ENCODE measurements around the gene ENPEP. TPM values are rescaled to one million over a fixed set of nuclear protein-coding genes. Genes with fewer than 3 reads are reported as not detected.

Gene ENPEP
- polyA plus RNA-seq, 1 donor (not counting 4 experiments of a cell fraction or from before 2014, with no cell fraction given), result not detected

GRCh38 chr4:110477836-110478235, 1.9 kb downstream of the ENPEP start:
- H3K9me3 ChIP-seq (ENCODE audit: control insufficient read depth, low read depth, low read length), result no peaks in the 10 kb centered on the region
- FAIRE-seq (no peak), DNase-seq (ENCODE audit: low read depth, low spot score) (no peak)
- no peak overlapping the region for H3K4me2 ChIP-seq (ENCODE audit: control insufficient read depth, extremely low read depth, insufficient read depth, low read depth, low read length)
- no peak overlapping the region for H3K9ac ChIP-seq (ENCODE audit: control insufficient read depth, extremely low read depth, insufficient read depth, low read length)
- H3K36me3 ChIP-seq (ENCODE audit: control insufficient read depth in 2 of 2, extremely low read depth in 1 of 2, insufficient read depth in 2 of 2, low read length in 2 of 2), result no peaks in the 10 kb centered on the region
- H3K27ac ChIP-seq (ENCODE audit: control insufficient read depth, insufficient read depth, low read length), result no peak overlapping the region
- H3K27me3 ChIP-seq (ENCODE audit: control insufficient read depth, extremely low read depth, insufficient read depth, low read length), result peaks cover 9% of the 10 kb centered on the region
- H3K4me3 ChIP-seq (ENCODE audit: control insufficient read depth in 2 of 3, extremely low read depth in 1 of 3, insufficient read depth in 2 of 3, low read depth in 1 of 3, low read length in 3 of 3), result no peak overlapping the region
- no peak overlapping the region for H2AFZ ChIP-seq (ENCODE audit: control insufficient read depth, low read length)
- TF ChIP-seq CTCF (optimal IDR thresholded peaks at IDR 0.05 in 1 of 3, IDR thresholded peaks at IDR 0.05 in 1 of 3, conservative IDR thresholded peaks at IDR 0.05 in 1 of 3; ENCODE audit: extremely low read depth in 1 of 3, insufficient read depth in 2 of 3, low read length in 3 of 3), result no peak
- H3K9me1 ChIP-seq (ENCODE audit: control insufficient read depth, extremely low read depth, insufficient read depth, low read length), result no peaks in the 10 kb centered on the region
- no peaks in the 10 kb centered on the region for H3K79me2 ChIP-seq (ENCODE audit: control insufficient read depth, insufficient read depth, low read length)
- dilution Hi-C loops (cut with MboI; ENCODE audit: extremely low pct_ligation_motif_present, low sequenced_read_pairs), result no loop called here
- no peaks in the 10 kb centered on the region for H4K20me1 ChIP-seq (ENCODE audit: control insufficient read depth, extremely low read depth, insufficient read depth, low read length)
- H3K4me1 ChIP-seq (ENCODE audit: control insufficient read depth, extremely low read depth, insufficient read depth, low read length), result no peaks in the 10 kb centered on the region

GRCh38 chr4:110480031-110480549, 4.1 kb downstream of the ENPEP start:
- H3K4me1 ChIP-seq (ENCODE audit: control insufficient read depth, extremely low read depth, insufficient read depth, low read length), result peaks cover 2% of the 10 kb centered on the region
- dilution Hi-C loops (cut with MboI; ENCODE audit: extremely low pct_ligation_motif_present, low sequenced_read_pairs), result no loop called here
- no peak for TF ChIP-seq EZH2 (IDR thresholded peaks at IDR 0.05; ENCODE audit: low read length)
- peak in 1 of 3 experiments; percentile 9 for TF ChIP-seq CTCF (optimal IDR thresholded peaks at IDR 0.05 in 1 of 3, IDR thresholded peaks at IDR 0.05 in 1 of 3, conservative IDR thresholded peaks at IDR 0.05 in 1 of 3; ENCODE audit: extremely low read depth in 1 of 3, insufficient read depth in 2 of 3, low read length in 3 of 3)
- H3K4me2 ChIP-seq (ENCODE audit: control insufficient read depth, extremely low read depth, insufficient read depth, low read depth, low read length), result no peak overlapping the region
- no peaks in the 10 kb centered on the region for H3K36me3 ChIP-seq (ENCODE audit: control insufficient read depth in 2 of 2, extremely low read depth in 1 of 2, insufficient read depth in 2 of 2, low read length in 2 of 2)
- H3K27ac ChIP-seq (ENCODE audit: control insufficient read depth, insufficient read depth, low read length), result no peak overlapping the region
- no peak overlapping the region for H2AFZ ChIP-seq (ENCODE audit: control insufficient read depth, low read length)
- H4K20me1 ChIP-seq (ENCODE audit: control insufficient read depth, extremely low read depth, insufficient read depth, low read length), result no peaks in the 10 kb centered on the region
- FAIRE-seq (no peak), DNase-seq (ENCODE audit: low read depth, low spot score) (no peak)
- no peak overlapping the region for H3K4me3 ChIP-seq (ENCODE audit: control insufficient read depth in 2 of 3, extremely low read depth in 1 of 3, insufficient read depth in 2 of 3, low read depth in 1 of 3, low read length in 3 of 3)
- no peak overlapping the region for H3K9ac ChIP-seq (ENCODE audit: control insufficient read depth, extremely low read depth, insufficient read depth, low read length)
- no peaks in the 10 kb centered on the region for H3K9me1 ChIP-seq (ENCODE audit: control insufficient read depth, extremely low read depth, insufficient read depth, low read length)
- no peaks in the 10 kb centered on the region for H3K79me2 ChIP-seq (ENCODE audit: control insufficient read depth, insufficient read depth, low read length)
- peaks cover 9% of the 10 kb centered on the region for H3K27me3 ChIP-seq (ENCODE audit: control insufficient read depth, extremely low read depth, insufficient read depth, low read length)
- no peaks in the 10 kb centered on the region for H3K9me3 ChIP-seq (ENCODE audit: control insufficient read depth, low read depth, low read length)
